Smooth muscle cell (in vitro differentiated cells): ENCODE results near the gene SLX9. TPM values are rescaled to one million over a fixed set of nuclear protein-coding genes. Genes with fewer than 3 reads are reported as not detected.

ENCODE experiments used
- DNase-seq: peaks from one replicate; lab custom pipeline; 2025; ENCODE audit not compliant: unreplicated experiment; lab: John Stamatoyannopoulos, UW
- H2AFZ ChIP-seq: fragments of 200-600 bp; sonication (generic); 2 replicates; pipeline ENCODE4 v1.6.0; 2016; ENCODE audit warnings: antibody characterized with exemption, low read depth, mild to moderate bottlenecking
- H3F3A ChIP-seq: fragments of 200-600 bp; sonication (generic); 2 replicates; pipeline ENCODE4 v1.6.0; 2017; ENCODE audit warnings: antibody characterized with exemption, low read depth
- H3K27ac ChIP-seq: fragments of 200-600 bp; sonication (generic); 2 replicates; pipeline ENCODE4 v1.5.1; 2016; ENCODE audit warnings: low read depth, mild to moderate bottlenecking
- H3K27me3 ChIP-seq: fragments of 200-600 bp; sonication (generic); 2 replicates; pipeline ENCODE4 v1.6.1; 2016; ENCODE audit warnings: low read depth, mild to moderate bottlenecking
- H3K36me3 ChIP-seq: fragments of 200-600 bp; sonication (generic); 2 replicates; pipeline ENCODE4 v1.5.1; 2016; ENCODE audit warnings: low read depth
- H3K4me1 ChIP-seq: fragments of 200-600 bp; sonication (generic); 2 replicates; pipeline ENCODE4 v1.5.1; 2016; ENCODE audit warnings: low read depth
- H3K4me2 ChIP-seq: fragments of 200-600 bp; sonication (generic); 2 replicates; pipeline ENCODE4 v1.6.0; 2016; ENCODE audit warnings: mild to moderate bottlenecking
- H3K4me3 ChIP-seq: fragments of 200-600 bp; sonication (generic); 2 replicates; pipeline ENCODE4 v1.5.1; 2016; ENCODE audit warnings: mild to moderate bottlenecking
- H3K79me2 ChIP-seq: fragments of 200-600 bp; sonication (generic); 2 replicates; pipeline ENCODE4 v1.6.0; 2016; ENCODE audit warnings: low read depth, mild to moderate bottlenecking
- H3K9ac ChIP-seq: fragments of 200-600 bp; sonication (generic); 2 replicates; pipeline ENCODE4 v1.6.0; 2016; ENCODE audit warnings: low read depth
- H3K9me3 ChIP-seq: fragments of 200-600 bp; sonication (generic); replicated peaks from 2 replicates; pipeline ENCODE4 v1.5.1; 2016; ENCODE audit warnings: low read depth
- H4K20me1 ChIP-seq: fragments of 200-600 bp; sonication (generic); 2 replicates; pipeline ENCODE4 v1.6.0; 2016; ENCODE audit warnings: low read depth
- WGBS: methylation state at CpG from one replicate; pipeline ENCODE4 v1.1.7; 2016; ENCODE audit warnings: low lambda C conversion rate; 5-methylcytosine and 5-hydroxymethylcytosine counted together
- polyA plus RNA-seq: library from polyadenylated mRNA; unstranded; fragments of >200 nt; fragmentation: Nextera tagmentation; extraction: Ambion mirVana; gene quantifications from 2 replicates; pipeline ENCODE4 v1.2.1, GENCODE V29; 2016
- total RNA-seq: library from RNA; depleted of rRNA; stranded (reverse); fragments of >200 nt; gene quantifications from 2 replicates; pipeline ENCODE4 v1.2.3, GENCODE V29; 2014
- TF ChIP-seq, protein P1 (sequence below): fragments of 200-600 bp; sonication (generic); IDR thresholded peaks from 2 replicates; pipeline ENCODE4 v1.5.1; 2017; ENCODE audit warnings: borderline replicate concordance, mild to moderate bottlenecking, antibody characterized with exemption; ENCODE audit not compliant: insufficient read depth, poor library complexity, severe bottlenecking

The SLX9 gene, protein sequence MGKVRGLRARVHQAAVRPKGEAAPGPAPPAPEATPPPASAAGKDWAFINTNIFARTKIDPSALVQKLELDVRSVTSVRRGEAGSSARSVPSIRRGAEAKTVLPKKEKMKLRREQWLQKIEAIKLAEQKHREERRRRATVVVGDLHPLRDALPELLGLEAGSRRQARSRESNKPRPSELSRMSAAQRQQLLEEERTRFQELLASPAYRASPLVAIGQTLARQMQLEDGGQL
- total RNA-seq (13.9 and 15.9 TPM in 2 replicates), polyA plus RNA-seq (26.6 and 32.7 TPM in 2 replicates)

DNA sequence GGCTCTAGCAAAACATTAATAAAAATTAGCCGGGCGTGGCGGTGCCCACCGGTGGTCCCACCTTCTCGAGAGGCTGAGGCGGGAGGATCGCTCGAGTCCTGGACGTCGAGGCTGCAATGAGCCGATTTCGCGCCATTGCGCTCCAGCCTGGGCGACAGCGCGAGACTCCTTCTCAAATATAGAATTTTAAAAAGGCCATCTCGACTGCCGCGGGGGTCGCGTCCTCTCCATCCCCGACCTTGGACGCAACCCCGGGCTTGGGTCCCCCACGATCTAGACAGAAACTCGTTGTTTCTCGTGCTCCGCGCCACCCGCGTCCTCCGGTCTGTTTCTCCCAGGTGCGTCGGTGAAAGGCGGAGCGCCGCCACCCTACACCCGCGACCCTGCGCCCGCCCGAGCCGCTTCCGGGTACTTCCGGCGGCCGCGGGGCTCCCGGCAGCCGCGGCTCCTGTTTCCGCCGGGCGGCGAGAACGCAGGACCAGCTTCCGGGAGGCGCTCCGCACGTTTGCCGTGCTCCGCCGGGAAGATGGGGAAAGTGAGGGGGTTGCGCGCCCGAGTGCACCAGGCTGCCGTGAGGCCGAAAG lies at the start of gene SLX9:
TSS of gene SLX9 (plus strand) at position 498 of the 584 bp plus-strand sequence. CDS start at position 527, 29 bp downstream.
- Histone ChIP-seq H3K4me1 (peaks cover 12% of the 10 kb centered on the region), H2AFZ (peak within 1 kb of the TSS; percentile 89), H3K27ac (no peak within 1 kb of the TSS), H3F3A (no peaks in the 10 kb centered on the region), H3K79me2 (peaks cover 31% of the 10 kb centered on the region), H3K4me3 (peak within 1 kb of the TSS; percentile 73), H4K20me1 (peaks cover 36% of the 10 kb centered on the region), H3K9me3 (no peaks in the 10 kb centered on the region), H3K9ac (peak within 1 kb of the TSS; percentile 54), H3K27me3 (no peaks in the 10 kb centered on the region), H3K4me2 (peak within 1 kb of the TSS; percentile 92), H3K36me3 (no peaks in the 10 kb centered on the region)
- TF ChIP-seq, protein P1, sequence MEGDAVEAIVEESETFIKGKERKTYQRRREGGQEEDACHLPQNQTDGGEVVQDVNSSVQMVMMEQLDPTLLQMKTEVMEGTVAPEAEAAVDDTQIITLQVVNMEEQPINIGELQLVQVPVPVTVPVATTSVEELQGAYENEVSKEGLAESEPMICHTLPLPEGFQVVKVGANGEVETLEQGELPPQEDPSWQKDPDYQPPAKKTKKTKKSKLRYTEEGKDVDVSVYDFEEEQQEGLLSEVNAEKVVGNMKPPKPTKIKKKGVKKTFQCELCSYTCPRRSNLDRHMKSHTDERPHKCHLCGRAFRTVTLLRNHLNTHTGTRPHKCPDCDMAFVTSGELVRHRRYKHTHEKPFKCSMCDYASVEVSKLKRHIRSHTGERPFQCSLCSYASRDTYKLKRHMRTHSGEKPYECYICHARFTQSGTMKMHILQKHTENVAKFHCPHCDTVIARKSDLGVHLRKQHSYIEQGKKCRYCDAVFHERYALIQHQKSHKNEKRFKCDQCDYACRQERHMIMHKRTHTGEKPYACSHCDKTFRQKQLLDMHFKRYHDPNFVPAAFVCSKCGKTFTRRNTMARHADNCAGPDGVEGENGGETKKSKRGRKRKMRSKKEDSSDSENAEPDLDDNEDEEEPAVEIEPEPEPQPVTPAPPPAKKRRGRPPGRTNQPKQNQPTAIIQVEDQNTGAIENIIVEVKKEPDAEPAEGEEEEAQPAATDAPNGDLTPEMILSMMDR, result no peak
- WGBS, result 3% methylated on average over 66 of the region's 69 CpGs
- DNase-seq, result no peak

DNA sequence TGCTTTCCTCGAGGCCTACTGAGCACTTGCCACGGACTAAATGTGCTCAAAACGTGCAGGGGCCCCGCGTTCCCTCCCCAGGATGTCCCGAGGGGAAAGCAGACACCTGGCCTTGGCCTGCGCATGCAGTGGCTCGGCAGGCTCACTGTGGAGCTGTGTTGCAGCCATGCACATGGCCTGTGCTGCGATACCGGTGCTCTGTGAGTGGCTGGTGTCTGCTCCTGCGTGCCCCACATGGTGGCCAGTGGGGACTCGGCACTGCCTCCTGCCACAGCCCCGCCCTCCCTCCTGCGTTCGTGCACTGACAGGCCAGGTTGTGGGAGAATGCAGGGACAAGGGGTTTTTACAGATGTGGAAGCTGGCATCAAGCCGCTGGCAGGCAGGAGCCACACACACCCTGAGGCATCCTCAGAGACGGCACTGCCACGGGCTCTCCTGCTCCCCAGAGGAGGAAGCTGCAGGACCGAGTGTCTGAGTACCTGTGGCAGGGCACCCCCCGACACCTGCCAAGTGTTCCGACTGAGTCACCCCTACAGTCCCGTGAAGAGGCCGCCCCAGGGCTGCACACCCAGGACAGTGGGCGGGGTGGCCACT lies 49.4 kb upstream of the SLX9 start:
- Histone ChIP-seq H3K79me2 (no peaks in the 10 kb centered on the region), H3K27me3 (no peaks in the 10 kb centered on the region), H2AFZ (no peak overlapping the region), H3K36me3 (no peaks in the 10 kb centered on the region), H3K9ac (no peak overlapping the region), H3K9me3 (no peaks in the 10 kb centered on the region), H3F3A (no peaks in the 10 kb centered on the region), H3K4me1 (no peaks in the 10 kb centered on the region), H3K4me3 (no peak overlapping the region), H3K27ac (no peak overlapping the region), H4K20me1 (no peaks in the 10 kb centered on the region), H3K4me2 (no peak overlapping the region)
- DNase-seq, result no peak
- WGBS, result 87% methylated on average over 24 of the region's 24 CpGs
- TF ChIP-seq, protein P1, result no peak

DNA sequence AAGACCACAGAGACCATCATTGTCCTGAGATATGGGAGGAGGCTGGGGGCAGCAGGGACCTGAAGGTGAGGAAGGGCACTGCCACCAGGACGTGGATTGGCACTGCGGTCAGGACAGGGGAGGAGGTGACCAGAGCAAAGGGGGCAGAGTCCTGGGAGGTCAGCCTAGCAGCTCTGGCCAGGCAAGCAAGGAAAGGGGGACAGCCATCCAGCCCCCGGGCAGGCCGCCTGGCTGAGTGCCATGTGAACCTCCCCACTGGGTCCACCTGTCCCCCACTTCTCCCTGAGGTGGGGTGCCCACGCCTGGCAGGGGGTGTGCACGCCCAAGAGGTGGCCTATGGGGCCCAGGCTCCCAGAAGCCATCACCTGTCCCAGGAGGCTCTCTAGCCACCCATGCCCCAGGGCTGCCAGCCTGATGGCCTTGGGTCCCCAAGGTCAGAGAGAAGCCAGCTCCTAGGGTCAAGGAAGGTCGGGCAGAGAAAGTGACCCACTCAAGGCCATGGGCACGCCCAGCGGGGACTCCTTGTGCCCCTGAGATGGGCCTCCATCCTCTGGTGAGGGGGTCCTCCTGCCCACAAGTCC lies 48.8 kb upstream of the SLX9 start:
- Histone ChIP-seq H3K4me1 (no peaks in the 10 kb centered on the region), H3K36me3 (no peaks in the 10 kb centered on the region), H3K4me2 (no peak overlapping the region), H3K79me2 (no peaks in the 10 kb centered on the region), H3K9me3 (no peaks in the 10 kb centered on the region), H3K27me3 (no peaks in the 10 kb centered on the region), H3K9ac (no peak overlapping the region), H3F3A (no peaks in the 10 kb centered on the region), H2AFZ (no peak overlapping the region), H3K27ac (no peak overlapping the region), H4K20me1 (no peaks in the 10 kb centered on the region), H3K4me3 (no peak overlapping the region)
- DNase-seq, result no peak
- TF ChIP-seq, protein P1, result no peak
- WGBS, result 86% methylated on average over 9 of the region's 9 CpGs
